ENCODE results near the gene DDX6.

DNA sequence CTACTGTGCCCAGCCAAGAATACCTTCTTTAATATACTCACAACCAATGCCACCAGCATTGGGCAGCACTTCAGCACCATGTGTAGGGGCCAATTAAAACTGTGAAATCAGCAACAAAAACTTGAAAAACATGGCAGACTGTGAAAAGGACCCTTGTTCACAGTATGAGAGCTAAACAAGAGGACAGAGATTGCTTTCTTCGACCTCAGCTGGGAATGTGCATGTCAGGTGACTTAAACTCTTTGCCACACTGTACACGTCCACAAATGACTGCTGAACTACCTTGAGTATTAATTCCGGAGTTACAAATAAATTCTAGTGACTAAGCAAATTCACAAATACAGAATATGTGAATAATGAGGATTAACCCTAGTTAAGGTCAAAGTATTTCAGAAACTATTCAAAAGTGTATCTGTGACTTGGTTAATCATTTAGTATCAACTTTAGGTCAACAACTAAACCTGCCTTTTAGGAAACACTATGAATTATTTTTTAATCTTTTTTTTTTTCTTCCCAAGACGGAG is 33.0 kb downstream of the DDX6 start:
- TF ChIP-seq POLR2AphosphoS5 (IDR thresholded peaks at IDR 0.05; ENCODE audit: low read depth, low read length) = no peak
- TF ChIP-seq, protein P1, sequence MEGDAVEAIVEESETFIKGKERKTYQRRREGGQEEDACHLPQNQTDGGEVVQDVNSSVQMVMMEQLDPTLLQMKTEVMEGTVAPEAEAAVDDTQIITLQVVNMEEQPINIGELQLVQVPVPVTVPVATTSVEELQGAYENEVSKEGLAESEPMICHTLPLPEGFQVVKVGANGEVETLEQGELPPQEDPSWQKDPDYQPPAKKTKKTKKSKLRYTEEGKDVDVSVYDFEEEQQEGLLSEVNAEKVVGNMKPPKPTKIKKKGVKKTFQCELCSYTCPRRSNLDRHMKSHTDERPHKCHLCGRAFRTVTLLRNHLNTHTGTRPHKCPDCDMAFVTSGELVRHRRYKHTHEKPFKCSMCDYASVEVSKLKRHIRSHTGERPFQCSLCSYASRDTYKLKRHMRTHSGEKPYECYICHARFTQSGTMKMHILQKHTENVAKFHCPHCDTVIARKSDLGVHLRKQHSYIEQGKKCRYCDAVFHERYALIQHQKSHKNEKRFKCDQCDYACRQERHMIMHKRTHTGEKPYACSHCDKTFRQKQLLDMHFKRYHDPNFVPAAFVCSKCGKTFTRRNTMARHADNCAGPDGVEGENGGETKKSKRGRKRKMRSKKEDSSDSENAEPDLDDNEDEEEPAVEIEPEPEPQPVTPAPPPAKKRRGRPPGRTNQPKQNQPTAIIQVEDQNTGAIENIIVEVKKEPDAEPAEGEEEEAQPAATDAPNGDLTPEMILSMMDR (IDR thresholded peaks at IDR 0.05) = no peak
- TF ChIP-seq TCF7L2 (IDR thresholded peaks at IDR 0.05; ENCODE audit: low read depth, low read length) = no peak
- TF ChIP-seq, protein P2, sequence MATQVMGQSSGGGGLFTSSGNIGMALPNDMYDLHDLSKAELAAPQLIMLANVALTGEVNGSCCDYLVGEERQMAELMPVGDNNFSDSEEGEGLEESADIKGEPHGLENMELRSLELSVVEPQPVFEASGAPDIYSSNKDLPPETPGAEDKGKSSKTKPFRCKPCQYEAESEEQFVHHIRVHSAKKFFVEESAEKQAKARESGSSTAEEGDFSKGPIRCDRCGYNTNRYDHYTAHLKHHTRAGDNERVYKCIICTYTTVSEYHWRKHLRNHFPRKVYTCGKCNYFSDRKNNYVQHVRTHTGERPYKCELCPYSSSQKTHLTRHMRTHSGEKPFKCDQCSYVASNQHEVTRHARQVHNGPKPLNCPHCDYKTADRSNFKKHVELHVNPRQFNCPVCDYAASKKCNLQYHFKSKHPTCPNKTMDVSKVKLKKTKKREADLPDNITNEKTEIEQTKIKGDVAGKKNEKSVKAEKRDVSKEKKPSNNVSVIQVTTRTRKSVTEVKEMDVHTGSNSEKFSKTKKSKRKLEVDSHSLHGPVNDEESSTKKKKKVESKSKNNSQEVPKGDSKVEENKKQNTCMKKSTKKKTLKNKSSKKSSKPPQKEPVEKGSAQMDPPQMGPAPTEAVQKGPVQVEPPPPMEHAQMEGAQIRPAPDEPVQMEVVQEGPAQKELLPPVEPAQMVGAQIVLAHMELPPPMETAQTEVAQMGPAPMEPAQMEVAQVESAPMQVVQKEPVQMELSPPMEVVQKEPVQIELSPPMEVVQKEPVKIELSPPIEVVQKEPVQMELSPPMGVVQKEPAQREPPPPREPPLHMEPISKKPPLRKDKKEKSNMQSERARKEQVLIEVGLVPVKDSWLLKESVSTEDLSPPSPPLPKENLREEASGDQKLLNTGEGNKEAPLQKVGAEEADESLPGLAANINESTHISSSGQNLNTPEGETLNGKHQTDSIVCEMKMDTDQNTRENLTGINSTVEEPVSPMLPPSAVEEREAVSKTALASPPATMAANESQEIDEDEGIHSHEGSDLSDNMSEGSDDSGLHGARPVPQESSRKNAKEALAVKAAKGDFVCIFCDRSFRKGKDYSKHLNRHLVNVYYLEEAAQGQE (IDR thresholded peaks at IDR 0.05; ENCODE audit: insufficient read depth in 1 of 2, low read depth in 2 of 2, low read length in 1 of 2) = no peak
- TF ChIP-seq SIN3A (IDR thresholded peaks at IDR 0.05; ENCODE audit: borderline replicate concordance, insufficient read depth, low read depth, low read length) = no peak
